DND-41 (cell line): ENCODE measurements around the gene SNX22.
"Not testable (repeated sequence)": the region's sequence is repeated elsewhere in the genome, so short reads cannot be mapped to it uniquely, and the experiment has no call there.

Experiments used
- ATAC-seq: fragments of 200-7000 bp; cut with Tn5 transposase; 3 replicates; pipeline ENCODE4 v1.9.1; 2021; ENCODE audit warnings: low read depth; ENCODE audit not compliant: insufficient read depth
- DNase-seq: peaks from one replicate; pipeline ENCODE4 v3.0.0-alpha.2; 2020
- H2AFZ ChIP-seq: 2 replicates; pipeline ENCODE4 v1.6.0; 2012; ENCODE audit warnings: low read depth, low read length
- H3K27ac ChIP-seq: 2 replicates; pipeline ENCODE4 v1.5.1; 2012; ENCODE audit warnings: low read length, inconsistent platforms
- H3K27me3 ChIP-seq: fragments of 200-600 bp; sonication (generic); 2 replicates; pipeline ENCODE4 v1.6.0; 2012; ENCODE audit warnings: low read length, mild to moderate bottlenecking, inconsistent platforms; ENCODE audit not compliant: insufficient read depth, poor library complexity
- H3K36me3 ChIP-seq: 2 replicates; pipeline ENCODE4 v1.5.1; 2012; ENCODE audit warnings: low read length, inconsistent platforms; ENCODE audit not compliant: insufficient read depth
- H3K4me1 ChIP-seq: 2 replicates; pipeline ENCODE4 v1.5.1; 2012; ENCODE audit warnings: mild to moderate bottlenecking, low read length; ENCODE audit not compliant: insufficient read depth
- H3K4me2 ChIP-seq: 2 replicates; pipeline ENCODE4 v1.6.0; 2012; ENCODE audit warnings: mild to moderate bottlenecking, moderate library complexity, low read length, inconsistent platforms; ENCODE audit not compliant: insufficient read depth
- H3K4me3 ChIP-seq, 2 experiments: fragments of 200-600 bp in 1 of 2; shearing (Covaris generic) in 1 of 2; 2 replicates each; pipeline ENCODE4 v1.5.1; 2012 to 2016; ENCODE audit warnings: inconsistent platforms in 2 of 2, low read length in 2 of 2, mild to moderate bottlenecking in 2 of 2, low read depth in 1 of 2, moderate library complexity in 1 of 2
- H3K79me2 ChIP-seq: 2 replicates; pipeline ENCODE4 v1.6.0; 2012; ENCODE audit warnings: low read length, inconsistent platforms; ENCODE audit not compliant: insufficient read depth
- H3K9ac ChIP-seq: 2 replicates; pipeline ENCODE4 v1.6.0; 2012; ENCODE audit warnings: low read depth, mild to moderate bottlenecking, inconsistent platforms, low read length, moderate library complexity
- H3K9me3 ChIP-seq: 2 replicates; pipeline ENCODE4 v1.5.1; 2012; ENCODE audit warnings: low read length, moderate library complexity, mild to moderate bottlenecking, inconsistent platforms; ENCODE audit not compliant: insufficient read depth, severe bottlenecking
- H4K20me1 ChIP-seq: 2 replicates; pipeline ENCODE4 v1.6.0; 2012; ENCODE audit warnings: low read length; ENCODE audit not compliant: insufficient read depth
- EZH2 ChIP-seq: IDR thresholded peaks from 3 replicates; pipeline ENCODE4 v1.6.1; 2012; ENCODE audit warnings: borderline replicate concordance, low read depth, mild to moderate bottlenecking, moderate library complexity, low read length, inconsistent platforms; ENCODE audit not compliant: severe bottlenecking
- TF ChIP-seq, protein P1 (sequence below): IDR thresholded peaks from 2 replicates; pipeline ENCODE4 v1.5.1; 2012; ENCODE audit warnings: borderline replicate concordance, low read length, moderate library complexity, mild to moderate bottlenecking; ENCODE audit not compliant: poor library complexity, severe bottlenecking; ENCODE audit errors: extremely low read depth

SNX22 gene

GRCh38 chr15:64112073-64112772, 39.3 kb upstream of the SNX22 start:
- Histone ChIP-seq H4K20me1 (peaks cover 32% of the 10 kb centered on the region), H3K4me1 (no peaks in the 10 kb centered on the region), H3K4me2 (no peak overlapping the region), H2AFZ (no peak overlapping the region), H3K36me3 (peaks cover 53% of the 10 kb centered on the region), H3K9ac (no peak overlapping the region), H3K9me3 (no peaks in the 10 kb centered on the region), H3K4me3 (no peak overlapping the region), H3K27me3 (no peaks in the 10 kb centered on the region), H3K79me2 (peaks cover 58% of the 10 kb centered on the region), H3K27ac (no peak overlapping the region)
- TF ChIP-seq, protein P1, sequence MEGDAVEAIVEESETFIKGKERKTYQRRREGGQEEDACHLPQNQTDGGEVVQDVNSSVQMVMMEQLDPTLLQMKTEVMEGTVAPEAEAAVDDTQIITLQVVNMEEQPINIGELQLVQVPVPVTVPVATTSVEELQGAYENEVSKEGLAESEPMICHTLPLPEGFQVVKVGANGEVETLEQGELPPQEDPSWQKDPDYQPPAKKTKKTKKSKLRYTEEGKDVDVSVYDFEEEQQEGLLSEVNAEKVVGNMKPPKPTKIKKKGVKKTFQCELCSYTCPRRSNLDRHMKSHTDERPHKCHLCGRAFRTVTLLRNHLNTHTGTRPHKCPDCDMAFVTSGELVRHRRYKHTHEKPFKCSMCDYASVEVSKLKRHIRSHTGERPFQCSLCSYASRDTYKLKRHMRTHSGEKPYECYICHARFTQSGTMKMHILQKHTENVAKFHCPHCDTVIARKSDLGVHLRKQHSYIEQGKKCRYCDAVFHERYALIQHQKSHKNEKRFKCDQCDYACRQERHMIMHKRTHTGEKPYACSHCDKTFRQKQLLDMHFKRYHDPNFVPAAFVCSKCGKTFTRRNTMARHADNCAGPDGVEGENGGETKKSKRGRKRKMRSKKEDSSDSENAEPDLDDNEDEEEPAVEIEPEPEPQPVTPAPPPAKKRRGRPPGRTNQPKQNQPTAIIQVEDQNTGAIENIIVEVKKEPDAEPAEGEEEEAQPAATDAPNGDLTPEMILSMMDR = no peak
- no peak for TF ChIP-seq EZH2
- ATAC-seq (no peak), DNase-seq (no peak)

DNA sequence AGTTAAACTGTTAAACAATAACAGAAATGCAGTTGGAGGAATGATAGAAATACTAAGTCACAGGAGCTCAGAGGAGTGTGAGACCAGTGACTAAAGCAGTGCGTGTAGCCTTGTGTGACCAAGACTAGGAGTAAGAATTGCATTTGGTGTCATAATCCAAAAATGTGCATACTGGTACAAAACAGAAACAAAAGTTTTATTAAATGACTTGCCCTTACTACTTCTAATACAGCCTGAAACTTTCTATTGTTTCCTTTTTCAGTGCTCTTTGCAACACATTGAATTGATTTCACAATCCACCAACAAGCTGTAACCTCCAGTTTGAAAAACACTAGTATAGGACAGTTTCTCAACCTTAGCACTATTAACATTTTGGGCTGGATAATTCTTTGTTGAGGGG, 38.6 kb upstream of the SNX22 start:
- H3K36me3 ChIP-seq = peaks cover 60% of the 10 kb centered on the region
- no peak overlapping the region for H2AFZ ChIP-seq
- H3K27ac ChIP-seq = no peak overlapping the region
- no peak for ATAC-seq
- H3K79me2 ChIP-seq = peaks cover 53% of the 10 kb centered on the region
- H3K4me1 ChIP-seq = no peaks in the 10 kb centered on the region
- H3K4me3 ChIP-seq = no peak overlapping the region
- no peak overlapping the region for H3K9ac ChIP-seq
- no peak overlapping the region for H3K4me2 ChIP-seq
- H3K27me3 ChIP-seq = no peaks in the 10 kb centered on the region
- no peak for TF ChIP-seq EZH2
- TF ChIP-seq, protein P1 = no peak
- no peaks in the 10 kb centered on the region for H3K9me3 ChIP-seq
- H4K20me1 ChIP-seq = peaks cover 27% of the 10 kb centered on the region
- no peak for DNase-seq

DNA sequence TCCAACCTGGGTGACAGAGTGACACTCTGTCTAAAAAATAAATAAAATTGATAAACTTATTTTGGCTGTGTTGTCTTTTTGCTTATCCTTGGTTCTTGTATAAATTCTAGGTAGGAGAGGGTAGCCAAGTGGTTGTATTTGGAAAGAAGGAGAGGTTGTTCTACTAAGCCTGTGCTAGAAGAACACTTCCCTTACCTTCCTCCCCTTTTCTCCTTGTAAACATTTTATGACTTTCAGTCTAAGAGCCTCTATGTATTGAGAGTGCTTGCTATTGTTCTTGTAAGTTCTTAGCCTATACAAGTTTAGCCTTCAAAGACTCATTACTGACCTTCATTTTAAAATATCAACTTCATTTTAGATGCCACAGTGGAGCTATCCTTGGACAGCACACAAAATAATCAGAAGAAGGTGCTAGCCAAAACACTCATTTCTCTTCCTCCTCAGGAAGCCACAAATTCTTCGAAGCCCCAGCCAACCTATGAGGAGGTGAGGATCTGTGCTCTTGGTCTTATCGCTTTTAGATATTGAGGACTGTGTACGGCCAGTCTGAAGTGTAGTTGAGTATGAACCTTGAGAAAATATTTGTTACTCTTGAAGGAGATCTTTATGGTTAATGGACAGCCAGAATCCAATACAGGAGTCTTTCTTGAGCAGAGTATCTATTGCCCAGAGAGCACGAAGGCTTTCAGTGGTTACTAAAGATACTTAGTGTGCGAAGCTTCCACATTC, 33.6 kb upstream of the SNX22 start:
- H2AFZ ChIP-seq = no peak overlapping the region
- ATAC-seq (no peak), DNase-seq (no peak)
- H3K36me3 ChIP-seq = peaks cover 91% of the 10 kb centered on the region
- no peak overlapping the region for H3K4me3 ChIP-seq
- H3K4me1 ChIP-seq = no peaks in the 10 kb centered on the region
- H3K27ac ChIP-seq = no peak overlapping the region
- peaks cover 5% of the 10 kb centered on the region; the same call in 1 of the 2 replicates for H4K20me1 ChIP-seq
- no peak overlapping the region for H3K4me2 ChIP-seq
- H3K27me3 ChIP-seq = no peaks in the 10 kb centered on the region
- H3K9me3 ChIP-seq = no peaks in the 10 kb centered on the region
- TF ChIP-seq, protein P1 = no peak
- TF ChIP-seq EZH2 = no peak
- H3K9ac ChIP-seq = no peak overlapping the region
- H3K79me2 ChIP-seq = peaks cover 4% of the 10 kb centered on the region; the same call in 1 of the 2 replicates

GRCh38 chr15:64120322-64120721, 31.2 kb upstream of the SNX22 start:
- not testable (repeated sequence) for H3K9ac ChIP-seq, H3K4me1 ChIP-seq, H4K20me1 ChIP-seq, H3K4me3 ChIP-seq, ATAC-seq, H2AFZ ChIP-seq, H3K79me2 ChIP-seq, H3K27ac ChIP-seq, H3K27me3 ChIP-seq, H3K4me2 ChIP-seq, H3K9me3 ChIP-seq, DNase-seq
- H3K36me3 ChIP-seq = peaks cover 86% of the 10 kb centered on the region
